ENCODE data around the gene RASAL2. TPM values are rescaled to one million over a fixed set of nuclear protein-coding genes. Genes with fewer than 3 reads are reported as not detected.

The RASAL2 gene
- total RNA-seq, 4 donors from 2014 or later: 26.0 to 51.4 (median 31.0) TPM

DNA sequence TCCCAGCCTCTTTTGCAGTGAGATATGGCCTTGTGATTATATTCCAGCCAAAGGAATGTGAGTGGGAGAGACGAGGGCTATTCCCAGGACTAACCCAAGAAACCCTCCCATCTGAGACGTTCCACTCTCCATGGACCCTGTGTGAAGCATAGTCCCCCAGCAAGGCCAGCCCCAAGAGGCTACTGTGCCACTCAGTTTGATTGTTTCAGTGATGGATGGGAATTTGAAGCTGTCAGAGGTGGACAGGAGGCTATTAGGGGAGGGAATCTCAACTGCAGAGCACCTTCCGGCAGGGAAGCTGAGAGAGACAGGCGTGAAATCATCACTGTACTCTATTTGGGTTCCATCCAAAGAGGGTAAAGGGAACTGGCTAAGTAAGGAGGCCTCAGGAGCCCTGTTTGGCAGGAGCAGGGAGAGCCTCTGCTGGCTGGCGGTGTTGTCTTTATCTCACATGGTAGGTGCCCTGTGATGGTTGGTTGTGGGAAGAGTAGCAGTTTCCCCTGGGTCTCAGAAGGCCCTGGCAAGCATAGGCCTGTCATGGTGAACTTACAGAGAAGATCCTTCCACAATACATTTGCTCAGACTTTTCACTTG lies 415.6 kb downstream of the RASAL2 start:
- no peak for DNase-seq (ENCODE audit: low spot score in 2 of 2)
- WGBS, 2 donors: 69 to 78% methylated on average over 5 of the region's 5 CpGs
- no peak overlapping the region for H3K4me3 ChIP-seq (ENCODE audit: low read depth, poor library complexity, severe bottlenecking)
- TF ChIP-seq POLR2A (IDR thresholded peaks at IDR 0.05): no peak
- TF ChIP-seq, protein P1, sequence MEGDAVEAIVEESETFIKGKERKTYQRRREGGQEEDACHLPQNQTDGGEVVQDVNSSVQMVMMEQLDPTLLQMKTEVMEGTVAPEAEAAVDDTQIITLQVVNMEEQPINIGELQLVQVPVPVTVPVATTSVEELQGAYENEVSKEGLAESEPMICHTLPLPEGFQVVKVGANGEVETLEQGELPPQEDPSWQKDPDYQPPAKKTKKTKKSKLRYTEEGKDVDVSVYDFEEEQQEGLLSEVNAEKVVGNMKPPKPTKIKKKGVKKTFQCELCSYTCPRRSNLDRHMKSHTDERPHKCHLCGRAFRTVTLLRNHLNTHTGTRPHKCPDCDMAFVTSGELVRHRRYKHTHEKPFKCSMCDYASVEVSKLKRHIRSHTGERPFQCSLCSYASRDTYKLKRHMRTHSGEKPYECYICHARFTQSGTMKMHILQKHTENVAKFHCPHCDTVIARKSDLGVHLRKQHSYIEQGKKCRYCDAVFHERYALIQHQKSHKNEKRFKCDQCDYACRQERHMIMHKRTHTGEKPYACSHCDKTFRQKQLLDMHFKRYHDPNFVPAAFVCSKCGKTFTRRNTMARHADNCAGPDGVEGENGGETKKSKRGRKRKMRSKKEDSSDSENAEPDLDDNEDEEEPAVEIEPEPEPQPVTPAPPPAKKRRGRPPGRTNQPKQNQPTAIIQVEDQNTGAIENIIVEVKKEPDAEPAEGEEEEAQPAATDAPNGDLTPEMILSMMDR (IDR thresholded peaks at IDR 0.05): no peak
- intact Hi-C loops (cut with DNase I; ENCODE audit: low total_unique reads): loop anchor here (10.0 kb wide), 1 partner anchor 195 kb away; no protein-coding TSS in a partner anchor

DNA sequence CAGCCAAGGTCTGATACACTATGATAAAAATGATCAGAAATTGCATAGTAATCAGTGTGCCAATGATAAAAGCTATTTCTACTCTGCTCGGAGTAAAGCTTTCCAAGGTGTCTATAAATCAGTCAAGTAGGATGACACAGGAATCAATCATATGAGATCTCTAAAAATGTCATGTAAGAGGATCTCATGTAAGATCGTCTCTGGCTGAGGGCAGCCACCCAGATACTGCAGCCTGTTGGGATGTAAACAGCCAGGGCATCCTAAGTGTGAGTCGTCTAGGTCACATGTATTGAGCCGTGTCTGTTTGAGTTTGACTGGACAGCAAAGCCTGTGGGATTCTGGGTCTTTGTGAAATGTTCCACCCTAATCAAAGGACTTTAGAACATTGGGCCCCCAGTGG lies 416.3 kb downstream of the RASAL2 start:
- TF ChIP-seq, protein P1 (IDR thresholded peaks at IDR 0.05): no peak
- no peak for TF ChIP-seq POLR2A (IDR thresholded peaks at IDR 0.05)
- 59 to 71% methylated on average over 4 of the region's 4 CpGs for WGBS, 2 donors
- no peak overlapping the region for H3K4me3 ChIP-seq (ENCODE audit: low read depth, poor library complexity, severe bottlenecking)
- intact Hi-C loops (cut with DNase I; ENCODE audit: low total_unique reads): loop anchor here (10.0 kb wide), 1 partner anchor 195 kb away; no protein-coding TSS in a partner anchor
- no peak for DNase-seq (ENCODE audit: low spot score in 2 of 2)

DNA sequence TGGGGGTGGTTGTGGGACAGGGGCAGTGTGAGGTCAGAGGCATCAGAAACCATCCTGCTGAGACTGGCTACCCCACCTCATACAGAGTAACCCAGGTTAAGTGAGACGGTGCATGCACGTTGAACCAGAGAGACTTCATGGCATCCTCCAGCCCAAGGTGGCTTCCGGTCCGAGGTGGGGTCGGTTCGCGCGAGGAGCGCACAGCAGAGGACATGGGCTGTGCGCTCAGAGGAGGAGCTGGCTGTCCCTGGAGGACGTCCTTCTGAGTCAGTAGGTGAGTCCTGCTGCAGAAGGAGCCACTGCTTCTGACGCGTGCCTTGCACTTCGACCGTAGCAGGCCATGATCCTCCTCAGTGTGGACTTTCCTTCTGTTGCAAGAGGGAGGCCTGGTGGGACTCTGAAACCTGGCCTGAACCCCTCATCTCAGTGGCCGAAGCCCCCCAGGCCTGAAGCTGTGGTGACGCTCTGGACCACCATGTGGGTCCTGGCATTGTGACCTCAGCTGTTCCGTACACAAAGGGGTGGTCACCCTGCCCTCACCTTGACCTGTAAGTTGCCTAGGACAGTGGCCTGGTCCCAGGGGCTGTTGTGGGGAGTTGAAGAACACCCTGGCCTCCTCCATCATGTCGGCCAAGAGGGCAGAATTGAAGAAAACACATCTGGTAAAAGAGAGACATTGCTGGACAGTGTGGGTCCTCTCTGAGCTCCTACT lies 418.8 kb downstream of the RASAL2 start, which contains the start of gene TEX35:
TSS of gene TEX35 (plus strand) at position 544 of the 712 bp plus-strand sequence. CDS start at position 624, 80 bp downstream.
- intact Hi-C loops (cut with DNase I; ENCODE audit: low total_unique reads): loop anchor here (10.0 kb wide), 1 partner anchor 198 kb away; no protein-coding TSS in a partner anchor
- no peak within 1 kb of the TSS for H3K4me3 ChIP-seq (ENCODE audit: low read depth, poor library complexity, severe bottlenecking)
- 96 to 98% methylated on average over 19 of the region's 19 CpGs for WGBS, 2 donors
- TF ChIP-seq, protein P1 (IDR thresholded peaks at IDR 0.05): no peak
- no peak for TF ChIP-seq POLR2A (IDR thresholded peaks at IDR 0.05)
- no peak for DNase-seq (ENCODE audit: low spot score in 2 of 2)

DNA sequence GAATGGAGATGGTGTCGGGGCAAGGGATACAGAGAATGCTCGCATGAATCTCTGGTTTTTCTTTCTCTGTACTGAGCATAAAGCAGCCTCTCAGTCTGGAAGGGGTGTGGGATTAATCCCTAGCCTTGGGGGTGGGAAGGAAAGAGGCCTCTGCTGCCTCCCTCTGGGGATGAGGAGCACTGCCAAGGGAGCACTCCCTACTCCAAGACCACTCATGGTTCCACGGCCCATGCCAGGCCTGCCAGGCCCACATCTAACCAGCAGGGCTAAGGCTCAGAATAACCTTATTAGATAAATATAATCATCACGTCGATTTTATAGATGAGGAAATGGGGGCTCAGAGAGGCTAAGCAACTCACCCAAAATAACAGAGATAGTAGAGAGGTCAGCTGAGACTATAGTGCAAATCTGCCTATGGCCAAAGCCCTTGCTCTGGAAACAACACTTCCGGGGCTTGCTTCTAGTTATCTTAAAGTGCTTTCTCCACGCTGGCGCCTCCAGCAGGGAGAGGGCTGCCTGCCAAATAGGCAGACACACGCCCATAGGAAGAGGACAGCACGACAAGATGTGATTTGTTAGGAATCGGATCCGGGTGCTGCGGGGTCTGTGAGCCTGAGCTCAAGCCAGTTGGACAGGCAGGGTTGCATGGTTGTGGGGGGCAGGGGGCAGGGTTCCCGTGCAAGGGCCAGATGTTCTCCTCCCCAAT lies 419.5 kb downstream of the RASAL2 start:
- intact Hi-C loops (cut with DNase I; ENCODE audit: low total_unique reads): loop anchor here (10.0 kb wide), 1 partner anchor 199 kb away; no protein-coding TSS in a partner anchor
- DNase-seq (ENCODE audit: low spot score in 2 of 2): no peak

DNA sequence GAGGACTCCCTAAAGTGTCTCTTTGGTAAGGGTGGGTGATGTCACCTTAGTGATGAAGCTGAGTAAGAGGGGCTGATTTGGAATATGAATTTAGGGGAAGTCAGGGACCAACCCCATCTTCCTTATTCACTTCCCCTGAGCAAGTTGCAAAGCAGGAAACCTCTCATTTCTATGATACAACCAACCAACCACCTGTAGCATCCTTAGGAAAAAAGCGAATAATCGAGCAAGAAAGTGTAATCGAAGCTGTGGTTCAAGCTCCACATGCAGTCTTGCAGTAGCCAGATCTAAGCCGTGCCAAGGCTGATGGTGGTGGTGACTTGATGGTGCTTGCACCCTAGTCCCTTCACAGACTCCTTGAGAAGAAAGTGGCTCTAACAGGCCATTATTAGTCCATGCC lies 422.2 kb downstream of the RASAL2 start:
- intact Hi-C loops (cut with DNase I; ENCODE audit: low total_unique reads): loop anchor here (10.0 kb wide), 1 partner anchor 201 kb away; no protein-coding TSS in a partner anchor
- WGBS, 2 donors: 93 to 96% methylated on average over 4 of the region's 4 CpGs
- no peak for TF ChIP-seq POLR2A (IDR thresholded peaks at IDR 0.05)
- TF ChIP-seq, protein P1 (IDR thresholded peaks at IDR 0.05): no peak
- DNase-seq (ENCODE audit: low spot score in 2 of 2): no peak
- H3K4me3 ChIP-seq (ENCODE audit: low read depth, poor library complexity, severe bottlenecking): no peak overlapping the region

More for the DNA sequence above, 419.5 kb downstream of the RASAL2 start:
- no peak overlapping the region for H3K4me3 ChIP-seq (ENCODE audit: low read depth, poor library complexity, severe bottlenecking)
- WGBS, 2 donors: 33 to 52% methylated on average over 14 of the region's 14 CpGs
- TF ChIP-seq, protein P1 (IDR thresholded peaks at IDR 0.05): no peak
- no peak for TF ChIP-seq POLR2A (IDR thresholded peaks at IDR 0.05)
